ENCODE data around the gene DDX10. TPM values are rescaled to one million over a fixed set of nuclear protein-coding genes. Genes with fewer than 3 reads are reported as not detected.
A peak's percentile ranks its signal among the peaks of the same experiment; 100 is the strongest.

Gene DDX10
- total RNA-seq, 1 donor from 2014 or later, result 23.8 TPM

DNA sequence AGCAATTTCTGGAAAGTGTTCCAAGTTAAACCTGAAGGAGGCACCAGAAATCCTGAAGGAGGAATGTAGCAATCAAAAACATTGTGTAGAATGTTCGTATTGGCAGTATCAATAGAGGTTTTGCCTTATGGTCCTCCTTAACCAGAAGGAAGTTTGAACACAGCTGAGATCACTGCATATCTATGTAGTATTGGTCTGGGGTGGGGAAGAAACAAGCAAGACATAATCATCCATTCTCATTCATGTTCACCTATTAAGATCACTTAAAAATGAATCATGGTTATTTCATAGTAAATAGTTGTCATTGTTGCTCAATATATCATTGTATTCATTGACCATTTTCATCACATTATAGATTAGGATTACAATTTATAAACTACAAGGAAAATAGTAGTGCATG lies 160.5 kb downstream of the DDX10 start:
- no peak for DNase-seq

DNA sequence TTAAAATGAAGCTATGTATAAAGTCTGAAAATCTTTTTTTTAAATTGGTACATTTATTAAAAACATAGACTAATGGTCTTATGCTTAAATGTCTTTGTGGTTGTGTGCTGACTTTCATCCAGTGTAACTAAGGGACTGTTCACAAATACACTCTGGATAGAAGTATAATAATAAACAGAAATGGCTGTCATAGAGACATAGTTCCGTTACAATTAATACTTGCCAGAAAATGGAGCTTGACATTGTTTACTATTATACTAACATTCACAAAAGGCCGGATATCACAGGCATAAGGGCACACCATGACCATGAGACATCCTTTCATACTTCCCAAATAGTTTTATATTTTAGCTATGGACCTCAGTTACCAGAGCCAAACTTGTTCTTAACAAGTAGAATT lies 161.3 kb downstream of the DDX10 start:
- DNase-seq, result no peak

DNA sequence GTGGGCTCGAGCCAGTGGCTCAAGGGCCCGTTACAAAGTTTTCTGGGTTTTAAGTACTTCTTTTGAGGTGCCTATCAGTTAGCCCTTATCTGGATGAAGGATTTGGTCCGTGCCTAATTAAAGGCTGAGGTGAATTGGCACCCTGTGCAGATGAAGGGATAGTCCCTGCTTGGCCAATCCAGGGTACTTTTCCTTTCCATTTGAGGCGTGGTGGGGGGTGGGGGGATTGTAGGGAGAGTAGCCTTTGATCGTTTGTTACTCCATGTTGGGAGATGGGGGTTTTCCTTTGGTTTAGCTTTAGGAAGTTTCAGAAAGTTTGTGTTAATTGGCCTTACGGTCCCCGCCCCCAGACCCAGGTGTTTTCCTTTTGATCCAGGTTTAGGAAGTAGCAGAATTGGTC lies 170.8 kb downstream of the DDX10 start:
- no peak for DNase-seq

DNA sequence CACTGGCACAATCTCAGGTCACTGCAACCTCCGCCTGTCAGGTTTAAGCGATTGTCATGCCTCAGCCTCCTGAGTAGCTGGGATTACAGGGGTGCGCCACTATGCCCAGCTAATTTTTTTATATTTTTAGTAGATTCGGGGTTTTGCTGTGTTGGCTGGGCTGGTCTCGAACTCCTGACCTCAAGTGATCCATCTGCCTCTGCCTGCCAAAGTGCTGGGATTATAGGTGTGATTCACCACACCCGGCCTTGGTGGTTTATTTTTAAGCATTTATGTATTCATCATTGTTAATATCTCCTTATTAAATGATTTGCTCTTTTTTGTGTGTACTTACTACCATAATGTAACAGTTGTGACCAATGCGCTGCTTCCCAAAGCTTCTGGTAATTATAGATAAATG lies 171.7 kb downstream of the DDX10 start:
- no peak for DNase-seq

DNA sequence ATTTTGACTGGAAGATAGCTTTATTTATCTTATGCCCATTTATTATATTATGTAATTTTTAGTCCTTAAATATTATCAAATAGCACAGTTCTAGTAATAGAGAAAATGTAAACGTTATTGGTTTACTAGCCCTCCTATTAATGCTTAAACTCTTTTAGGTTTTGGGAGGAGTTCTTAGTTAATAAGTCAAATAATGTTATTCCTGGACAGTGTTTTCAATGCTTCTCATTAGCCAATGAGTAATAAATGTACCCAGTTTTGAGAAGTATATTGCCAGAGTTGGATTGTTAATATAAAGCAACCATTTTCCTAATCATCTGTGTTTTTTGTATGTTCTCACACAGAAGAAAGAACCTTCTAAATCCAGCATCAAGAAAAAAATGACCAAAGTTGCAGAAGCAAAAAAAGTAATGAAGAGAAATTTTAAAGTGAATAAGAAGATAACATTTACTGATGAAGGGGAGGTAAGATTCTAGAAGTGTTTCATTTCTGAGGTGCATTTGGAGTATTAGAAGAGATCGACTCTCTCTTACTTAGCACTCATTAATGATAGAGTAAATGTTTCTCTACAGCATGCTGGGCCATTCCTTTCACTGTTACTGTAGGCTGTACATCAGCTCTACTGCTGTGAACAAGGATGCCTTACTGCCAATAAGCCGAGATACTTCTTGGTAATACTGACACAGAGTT lies 173.4 kb downstream of the DDX10 start:
- DNase-seq, result no peak

DNA sequence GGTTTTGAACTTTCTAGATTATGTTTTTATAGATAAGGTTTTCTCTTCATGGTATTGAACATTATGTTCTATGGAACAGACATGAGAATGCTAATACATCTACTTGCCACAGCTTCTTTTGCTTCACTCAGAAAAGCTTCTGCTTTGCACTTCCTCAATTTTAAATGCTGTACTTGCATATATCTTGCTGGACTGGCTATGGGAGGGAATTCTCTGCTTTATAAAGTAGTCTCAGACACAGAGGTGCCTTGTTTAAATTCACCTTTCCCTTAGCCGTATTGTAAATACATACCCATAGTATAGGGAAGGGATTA lies 173.9 kb downstream of the DDX10 start:
- DNase-seq, result no peak

DNA sequence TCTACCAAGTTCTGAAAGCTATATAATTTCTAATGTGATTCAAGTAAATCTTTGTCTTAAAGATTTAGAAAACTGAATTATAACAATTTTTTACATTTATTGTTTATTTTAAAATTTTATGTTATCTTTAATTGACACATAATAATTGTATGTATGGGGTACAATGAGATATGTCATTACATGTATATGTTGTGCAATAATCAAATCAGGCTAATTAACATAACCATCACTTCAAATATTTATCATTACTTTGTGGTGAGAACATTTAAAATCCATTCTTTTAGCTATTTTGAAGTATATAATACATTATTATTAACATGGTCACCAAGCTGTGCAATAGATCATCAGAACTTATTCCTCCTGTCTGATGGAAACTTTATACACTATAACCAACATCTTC lies 181.1 kb downstream of the DDX10 start:
- no peak for DNase-seq

DNA sequence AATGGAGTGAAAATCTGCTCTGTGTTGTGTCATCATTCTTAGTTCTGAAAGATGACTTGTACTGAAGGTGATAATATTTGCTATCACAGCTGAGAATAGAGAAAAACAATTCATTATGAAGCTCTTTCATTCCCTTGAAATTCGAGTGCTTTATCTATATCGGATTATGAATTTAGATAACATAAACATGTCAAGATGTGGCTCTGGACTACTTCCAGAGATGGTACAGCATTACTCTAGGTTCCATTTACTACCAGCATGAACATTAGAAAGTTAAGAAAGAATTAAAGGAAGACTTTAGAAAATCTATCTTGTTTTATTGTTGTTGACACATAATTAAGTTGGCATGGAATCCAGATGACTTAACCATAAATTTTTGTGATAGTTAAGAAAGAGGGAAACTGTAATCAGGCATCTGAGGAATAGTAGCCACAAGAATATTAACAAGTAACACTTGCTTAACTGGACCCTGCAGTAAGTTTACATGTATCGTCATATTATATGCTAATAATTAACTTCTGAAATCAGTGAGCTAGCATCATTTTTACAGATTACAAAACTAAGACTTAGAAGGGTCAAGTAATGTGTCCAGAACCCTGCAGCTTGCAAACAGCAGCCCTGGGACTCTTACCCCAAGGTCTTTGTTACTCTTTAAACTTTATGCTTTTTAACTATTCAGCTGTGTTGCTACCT lies 182.6 kb downstream of the DDX10 start:
- no peak for DNase-seq

DNA sequence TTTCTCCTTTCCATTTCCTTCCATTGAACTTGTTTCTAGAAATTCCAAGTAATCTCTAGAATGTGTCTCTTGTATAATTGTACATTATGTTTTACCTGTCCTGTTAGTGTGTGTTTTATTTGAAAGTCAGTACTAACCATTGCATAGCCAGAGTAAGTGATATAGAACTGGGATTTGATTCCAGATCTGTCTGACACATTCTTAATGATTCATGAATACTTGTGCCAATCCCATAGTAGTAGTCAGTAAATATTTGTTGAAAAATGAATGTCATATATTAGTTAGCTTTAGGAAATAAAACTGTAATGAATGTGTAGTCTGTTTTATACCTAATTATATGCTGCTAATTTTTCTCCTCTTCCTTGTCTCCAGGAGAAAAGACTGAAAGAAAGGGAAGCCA lies 186.9 kb downstream of the DDX10 start:
- no peak for DNase-seq

DNA sequence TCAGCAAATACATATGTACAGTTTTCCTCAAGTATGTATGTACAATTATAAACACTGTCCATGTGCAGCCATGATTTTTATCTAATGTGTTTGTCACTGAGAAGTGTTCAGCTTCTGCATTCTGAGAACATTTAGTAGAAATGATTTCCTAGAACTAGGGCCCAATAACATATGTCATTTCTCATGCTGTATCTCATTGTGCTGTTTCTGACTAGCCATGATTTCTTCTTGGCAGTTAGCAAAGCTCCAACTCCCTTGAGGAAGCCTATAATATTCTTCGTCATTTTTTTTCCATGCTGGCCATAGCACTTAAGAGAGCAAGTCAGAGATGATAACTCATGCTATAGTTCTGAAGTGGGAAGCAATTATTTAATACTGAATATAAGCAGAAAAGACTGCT lies 187.8 kb downstream of the DDX10 start:
- DNase-seq, result peak; percentile 90

DNA sequence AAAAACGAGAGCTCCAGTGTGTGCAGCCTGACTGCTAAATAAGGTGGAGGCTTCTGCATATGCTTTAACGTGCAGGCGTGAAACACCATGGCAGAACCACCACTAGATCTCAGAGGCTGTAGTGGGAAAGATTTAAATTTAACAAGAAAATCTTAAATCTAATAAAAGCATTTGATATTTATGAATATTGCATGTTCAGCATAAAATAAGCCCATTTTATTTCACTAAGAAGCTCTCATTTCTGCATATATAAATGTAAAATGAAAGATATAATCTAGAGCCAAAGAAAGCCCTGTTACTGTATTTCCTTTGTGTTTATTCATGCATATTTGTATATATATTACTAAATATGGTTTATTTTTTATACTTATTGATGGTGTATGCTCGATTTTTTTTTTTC lies 188.3 kb downstream of the DDX10 start:
- DNase-seq, result no peak

DNA sequence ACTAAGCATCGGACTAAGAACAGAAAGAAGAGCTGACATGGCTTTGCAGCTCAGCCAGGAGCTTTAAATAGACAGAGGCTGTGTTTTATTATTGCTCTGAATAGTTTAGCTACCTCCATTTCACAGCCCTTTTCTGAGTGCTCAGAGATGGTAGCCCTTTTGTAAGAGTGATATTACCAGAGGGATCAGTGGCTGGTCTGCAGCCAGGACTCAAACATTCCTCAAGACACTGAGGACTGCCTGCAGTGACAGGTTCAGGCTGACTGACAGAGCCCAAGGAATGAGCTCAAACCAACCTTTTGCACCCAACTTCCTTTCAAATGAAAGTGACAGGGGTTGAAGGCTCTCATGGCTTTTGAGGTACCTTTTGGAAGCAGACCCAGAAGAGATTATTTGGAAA lies 189.0 kb downstream of the DDX10 start:
- DNase-seq, result no peak

DNA sequence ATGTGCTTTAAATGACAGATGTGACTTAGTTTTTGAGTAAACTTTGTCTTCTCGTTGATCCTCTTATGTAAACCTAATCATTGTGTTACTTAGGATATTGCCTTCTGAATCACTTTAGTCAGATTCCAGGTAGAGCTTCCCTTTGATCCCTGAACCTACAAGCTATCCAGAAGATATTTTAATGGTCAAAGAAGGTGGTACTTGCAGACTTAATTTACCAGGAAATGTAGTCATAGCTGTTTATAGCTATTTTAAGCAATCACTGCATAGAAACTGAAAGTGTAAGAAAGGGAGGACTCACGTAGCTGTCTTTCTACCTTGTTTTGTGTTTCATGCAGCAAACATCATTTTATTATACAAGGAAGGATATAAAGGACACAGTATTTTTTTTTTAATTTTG lies 189.5 kb downstream of the DDX10 start:
- no peak for DNase-seq

DNA sequence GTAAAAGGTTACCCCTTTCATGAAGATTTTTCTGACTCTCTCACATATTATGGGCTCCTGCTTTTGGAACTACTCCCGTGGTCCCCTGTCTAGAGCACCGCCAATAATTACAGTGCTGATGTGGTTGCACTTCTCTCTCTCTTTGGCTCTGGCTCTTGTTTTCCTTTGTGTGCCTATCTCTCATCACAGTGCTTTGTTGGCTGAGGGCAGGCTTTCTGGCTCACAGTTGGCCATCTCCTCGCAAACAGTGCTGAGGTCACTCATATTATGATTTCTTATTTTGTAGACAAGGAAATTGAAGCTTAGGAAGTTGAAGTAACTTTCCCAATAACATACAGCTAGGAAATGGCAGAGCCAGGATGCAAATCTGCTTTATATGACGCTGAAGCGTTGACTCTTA lies 192.5 kb downstream of the DDX10 start:
- DNase-seq, result peak; percentile 13

DNA sequence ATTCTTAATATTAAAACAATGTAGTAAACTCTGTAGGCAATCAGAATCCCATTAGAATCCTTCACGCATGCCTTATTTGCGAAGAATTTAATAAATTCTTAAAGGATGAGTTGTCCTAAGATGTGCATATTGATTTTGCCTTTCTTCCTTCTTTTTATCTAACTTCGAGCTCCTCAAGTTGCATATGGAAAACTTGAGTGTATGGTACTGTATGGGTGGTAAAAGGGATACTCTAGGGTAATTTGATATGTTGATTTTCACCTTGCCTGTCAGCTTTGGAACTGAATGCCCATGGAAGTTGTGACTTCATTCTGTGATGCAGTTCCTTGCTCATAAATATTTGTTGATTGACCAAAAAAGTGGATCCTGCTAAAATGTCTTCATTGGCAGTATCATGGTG lies 193.8 kb downstream of the DDX10 start:
- no peak for DNase-seq

DNA sequence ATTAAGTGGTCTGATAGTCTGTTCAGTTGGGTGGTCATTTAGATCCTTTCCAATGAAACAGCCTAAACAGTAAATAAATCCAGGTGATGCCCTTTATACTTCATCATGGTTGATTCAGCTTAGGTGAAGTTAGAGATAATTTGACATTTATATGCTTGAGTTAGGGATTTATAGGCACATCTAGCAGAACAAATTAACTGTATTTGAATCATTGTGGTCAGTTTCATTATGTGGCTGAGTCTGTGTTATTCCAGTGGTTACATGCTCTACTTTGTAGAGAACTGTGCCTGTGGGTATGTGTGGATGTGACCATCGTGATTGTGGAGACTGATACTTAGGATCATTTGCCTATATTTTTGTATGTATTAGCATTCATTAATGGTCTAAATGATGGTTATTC lies 194.6 kb downstream of the DDX10 start:
- no peak for DNase-seq

DNA sequence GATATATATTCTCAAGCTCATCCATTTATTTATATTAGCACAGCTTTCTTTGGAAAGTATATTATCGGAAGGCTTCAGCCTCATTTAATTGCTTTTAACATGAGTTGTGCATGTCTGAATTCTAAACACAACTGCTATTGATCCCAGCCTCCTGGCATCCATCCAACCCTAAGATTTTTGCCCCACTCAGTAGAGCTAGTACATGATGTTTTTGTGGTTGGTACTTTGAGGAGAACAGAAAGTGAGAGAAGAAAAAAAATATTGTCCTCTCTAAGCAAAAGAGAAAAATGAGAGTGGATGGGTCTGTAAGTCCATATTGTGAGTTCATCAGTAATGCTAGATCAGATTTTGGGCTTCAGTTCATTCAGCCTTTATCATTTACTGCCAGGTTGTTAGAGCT lies 198.7 kb downstream of the DDX10 start:
- DNase-seq, result no peak

DNA sequence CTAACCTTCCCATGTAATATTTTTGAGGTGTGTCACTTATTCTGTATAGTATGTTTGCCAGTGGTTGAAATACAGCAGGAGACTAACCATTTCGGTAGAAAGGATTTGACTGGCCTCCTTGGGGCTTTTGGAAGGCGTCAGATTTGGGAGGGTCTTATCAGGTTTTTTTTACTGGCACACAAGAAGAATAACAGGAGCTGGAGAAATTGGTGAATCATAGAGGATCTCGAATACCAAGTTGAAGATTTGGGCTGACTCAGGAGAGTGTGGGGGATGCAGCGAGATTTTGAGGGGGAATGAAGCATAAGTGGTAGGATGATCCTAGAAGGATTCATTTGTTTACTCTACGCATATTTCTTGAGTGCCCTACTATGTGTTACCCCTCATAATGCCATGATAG lies 200.5 kb downstream of the DDX10 start:
- DNase-seq, result no peak

DNA sequence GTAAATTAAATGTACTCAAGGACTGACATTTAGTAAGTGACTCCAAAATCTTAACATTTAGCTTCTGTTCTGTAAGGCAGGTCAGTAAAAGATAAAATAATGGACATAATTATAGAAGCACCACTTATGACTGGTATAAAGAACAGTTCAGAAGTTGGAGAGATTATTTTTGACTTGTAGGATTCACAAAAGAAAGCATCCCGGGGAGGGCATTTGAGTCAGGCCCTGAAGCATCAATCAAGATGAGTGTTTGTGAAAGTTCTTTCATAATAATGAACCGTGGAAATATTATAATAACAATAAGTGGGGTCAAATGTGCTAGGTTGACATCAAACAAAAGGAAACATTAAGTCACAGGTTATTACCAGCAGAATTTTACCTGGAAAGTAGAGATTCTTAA lies 201.9 kb downstream of the DDX10 start:
- no peak for DNase-seq

DNA sequence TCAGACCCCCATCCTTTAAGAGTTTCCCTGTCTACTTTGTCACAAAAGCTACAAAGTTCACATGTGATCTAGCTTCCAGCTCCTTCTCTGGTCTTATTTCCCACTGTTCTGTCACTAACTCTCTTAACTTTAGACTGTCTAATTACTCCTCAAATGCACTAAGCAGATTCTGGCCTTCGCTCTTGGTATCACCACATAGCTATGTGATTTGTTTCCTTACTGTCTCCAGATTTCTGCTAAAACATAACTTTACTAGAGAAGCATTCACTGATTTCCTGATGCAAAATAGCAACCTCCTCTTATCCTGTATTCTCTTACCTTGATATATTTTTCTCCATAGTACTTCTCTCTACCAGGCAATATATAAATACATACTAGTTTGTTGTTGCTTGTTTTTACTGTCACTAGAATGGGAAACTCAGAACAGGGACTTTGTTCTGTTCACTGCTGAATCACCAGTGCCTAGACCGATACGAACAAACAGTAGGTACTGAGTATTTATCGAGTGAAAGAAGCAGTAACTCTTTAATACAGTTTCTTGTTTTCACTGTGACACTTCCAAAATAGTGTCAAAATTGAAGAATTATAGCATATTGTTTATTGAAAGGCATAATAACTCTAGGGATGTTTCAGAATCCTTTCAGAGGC lies 205.6 kb downstream of the DDX10 start:
- peak; percentile 67 for DNase-seq

DNA sequence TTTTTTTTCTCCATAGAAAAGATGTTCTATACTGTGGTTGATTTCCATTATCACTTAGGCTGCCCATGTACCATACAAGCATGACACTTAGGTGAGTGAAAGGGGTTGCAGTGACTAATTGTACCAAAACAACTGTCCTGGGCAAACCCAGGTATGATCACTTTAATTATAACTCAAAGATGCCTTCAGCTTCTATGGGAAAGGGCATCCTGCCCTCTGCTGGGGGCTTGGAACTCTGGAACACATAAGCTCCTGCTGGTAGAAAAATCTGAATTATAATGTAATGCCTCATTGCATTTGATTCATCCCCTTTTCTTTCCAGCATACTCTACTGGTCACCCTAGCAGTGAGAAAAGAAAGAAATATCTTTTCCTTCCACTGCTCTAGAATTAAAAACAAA lies 206.3 kb downstream of the DDX10 start:
- no peak for DNase-seq

DNA sequence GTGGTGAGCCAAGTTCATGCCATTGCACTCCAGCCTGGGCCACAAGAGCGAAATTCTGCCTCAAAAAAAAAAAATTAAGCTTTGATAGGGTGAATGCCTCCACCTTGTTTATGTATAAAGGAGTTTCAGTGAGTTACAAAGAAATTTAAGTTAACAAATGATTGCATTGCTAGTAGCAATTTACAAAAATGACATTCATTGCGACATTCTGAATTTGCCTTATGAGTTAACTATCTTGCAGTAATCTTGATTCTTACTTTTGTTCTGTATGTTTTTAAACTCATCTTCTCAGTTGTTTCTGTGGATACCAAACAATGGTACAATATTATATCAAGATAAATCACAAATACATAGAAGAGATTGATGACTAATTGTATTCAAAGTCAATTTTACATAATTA lies 207.0 kb downstream of the DDX10 start:
- DNase-seq, result no peak

DNA sequence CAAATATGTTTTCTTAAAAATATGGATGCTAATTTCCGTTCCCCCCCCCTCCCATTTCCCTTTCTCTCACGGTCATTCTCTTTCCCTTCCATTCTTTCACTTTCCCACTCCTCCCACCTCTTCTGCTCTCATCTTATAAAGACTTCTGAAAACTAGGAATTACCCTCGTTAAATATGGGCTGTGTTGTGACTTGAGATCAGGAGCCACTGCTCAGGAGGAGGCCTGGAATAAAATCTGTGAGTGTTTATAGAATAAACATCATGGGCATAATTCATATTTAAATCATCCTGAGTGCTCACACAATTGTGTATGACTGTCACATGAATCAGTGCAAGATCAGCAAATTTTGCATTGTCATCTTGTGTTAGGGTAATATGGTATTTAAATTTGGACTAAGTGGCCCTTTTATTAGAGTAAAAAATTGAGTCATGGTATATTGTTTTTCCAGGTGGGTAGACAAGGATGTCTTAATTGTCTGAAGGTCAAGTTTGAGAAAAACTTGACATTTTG lies 208.0 kb downstream of the DDX10 start:
- no peak for DNase-seq

DNA sequence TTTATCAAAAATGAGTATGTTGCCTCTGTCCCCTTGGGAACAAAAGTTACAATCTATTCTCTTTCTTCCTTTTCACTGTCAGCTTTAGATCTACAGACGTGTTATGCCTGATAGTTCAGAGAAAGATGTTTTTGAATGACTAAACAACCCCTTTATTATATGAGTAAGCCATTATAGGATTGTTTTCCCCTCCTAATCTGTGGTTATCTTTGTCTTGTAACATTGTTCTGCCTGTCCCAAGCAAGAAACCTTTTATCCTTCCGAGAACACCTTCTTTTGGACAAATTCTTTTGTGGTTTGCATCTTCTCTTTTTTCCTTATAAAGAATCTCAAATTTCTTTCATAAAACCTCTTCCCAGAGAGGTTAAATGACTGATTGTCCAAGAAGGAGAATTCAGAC lies 208.4 kb downstream of the DDX10 start:
- DNase-seq, result no peak

Measured in skin of body (tissue), 2 donors.